Measurements from ENCODE around the gene ASPHD1. TPM values are rescaled to one million over a fixed set of nuclear protein-coding genes. Genes with fewer than 3 reads are reported as not detected.

Gene ASPHD1
- total RNA-seq, 1 donor from 2014 or later, result 14.2 TPM

GRCh38 chr16:29858149-29858849 is 42.0 kb upstream of the ASPHD1 start:
- peaks cover 11% of the 10 kb centered on the region for H3K36me3 Mint-ChIP-seq
- H3K27ac Mint-ChIP-seq, result no peak overlapping the region
- no peak for DNase-seq (ENCODE audit: low spot score in 2 of 2, unreplicated experiment in 2 of 2)
- H3K4me1 Mint-ChIP-seq, result peaks cover 8% of the 10 kb centered on the region
- no peaks in the 10 kb centered on the region for H3K9me3 Mint-ChIP-seq
- H3K4me3 Mint-ChIP-seq, result no peak overlapping the region
- no peaks in the 10 kb centered on the region for H3K27me3 Mint-ChIP-seq (ENCODE audit: low read depth)
- no peak for TF ChIP-seq CTCF (IDR thresholded peaks at IDR 0.05; ENCODE audit: unreplicated experiment)

- Mint-ChIP-seq H3K4me3 (no peak overlapping the region), H3K27ac (no peak overlapping the region), H3K36me3 (peaks cover 11% of the 10 kb centered on the region), H3K27me3 (ENCODE audit: low read depth) (no peaks in the 10 kb centered on the region), H3K4me1 (peaks cover 9% of the 10 kb centered on the region), H3K9me3 (no peaks in the 10 kb centered on the region)
- DNase-seq (ENCODE audit: low spot score in 2 of 2, unreplicated experiment in 2 of 2), result no peak
- TF ChIP-seq CTCF (IDR thresholded peaks at IDR 0.05; ENCODE audit: unreplicated experiment), result no peak
Observed at GRCh38 chr16:29858974-29859373, 41.3 kb upstream of the ASPHD1 start.

- no peaks in the 10 kb centered on the region for H3K27me3 Mint-ChIP-seq (ENCODE audit: low read depth)
- TF ChIP-seq CTCF (IDR thresholded peaks at IDR 0.05; ENCODE audit: unreplicated experiment), result no peak
- DNase-seq (ENCODE audit: low spot score in 2 of 2, unreplicated experiment in 2 of 2), result no peak
- no peak overlapping the region for H3K27ac Mint-ChIP-seq
- no peaks in the 10 kb centered on the region for H3K9me3 Mint-ChIP-seq
- H3K4me1 Mint-ChIP-seq, result peaks cover 9% of the 10 kb centered on the region
- H3K36me3 Mint-ChIP-seq, result peaks cover 11% of the 10 kb centered on the region
- H3K4me3 Mint-ChIP-seq, result peak overlapping the region; percentile 94
Observed at GRCh38 chr16:29860218-29860617, 40.1 kb upstream of the ASPHD1 start.

- H3K9me3 Mint-ChIP-seq, result no peaks in the 10 kb centered on the region
- H3K27ac Mint-ChIP-seq, result peak overlapping the region; percentile 91
- no peak for DNase-seq (ENCODE audit: low spot score in 2 of 2, unreplicated experiment in 2 of 2)
- H3K27me3 Mint-ChIP-seq (ENCODE audit: low read depth), result no peaks in the 10 kb centered on the region
- peak overlapping the region; percentile 94 for H3K4me3 Mint-ChIP-seq
- H3K36me3 Mint-ChIP-seq, result peaks cover 11% of the 10 kb centered on the region
- H3K4me1 Mint-ChIP-seq, result peaks cover 9% of the 10 kb centered on the region
- no peak for TF ChIP-seq CTCF (IDR thresholded peaks at IDR 0.05; ENCODE audit: unreplicated experiment)
Observed at GRCh38 chr16:29862383-29862883, 37.9 kb upstream of the ASPHD1 start.

- Mint-ChIP-seq H3K27me3 (ENCODE audit: low read depth) (no peaks in the 10 kb centered on the region), H3K4me3 (peak within 1 kb of the TSS; percentile 94), H3K9me3 (no peaks in the 10 kb centered on the region), H3K27ac (peak within 1 kb of the TSS; percentile 100), H3K36me3 (peaks cover 11% of the 10 kb centered on the region), H3K4me1 (peaks cover 9% of the 10 kb centered on the region)
- no peak for TF ChIP-seq CTCF (IDR thresholded peaks at IDR 0.05; ENCODE audit: unreplicated experiment)
- peak; percentile 73 to 84 for DNase-seq (ENCODE audit: low spot score in 2 of 2, unreplicated experiment in 2 of 2)
Observed at GRCh38 chr16:29862884-29863668, 37.2 kb upstream of the ASPHD1 start, which contains the start of gene CDIPT. CDIPT (minus strand) TSS chr16:29863226; CDS start chr16:29862857, 369 bp downstream.

Measured in mesothelial cell of epicardium (in vitro differentiated cells).